ENCODE results near the gene SMARCD1. TPM values are rescaled to one million over a fixed set of nuclear protein-coding genes. Genes with fewer than 3 reads are reported as not detected.
A peak's percentile ranks its signal among the peaks of the same experiment; 100 is the strongest.

Gene SMARCD1
- total RNA-seq, 1 experiment from 2014 or later = 152 TPM

GRCh38 chr12:50088577-50089335, 3.6 kb downstream of the SMARCD1 start:
- Histone ChIP-seq H3K9me3 (ENCODE audit: control insufficient read depth, low read depth, low read length) (no peaks in the 10 kb centered on the region), H3K27me3 (ENCODE audit: insufficient read depth, low read length) (no peaks in the 10 kb centered on the region), H3K56ac (ENCODE audit: insufficient read length, low read depth, low read length) (no peak overlapping the region), H3K79me1 (ENCODE audit: insufficient read depth, low read depth, low read length, poor library complexity, severe bottlenecking) (no peaks in the 10 kb centered on the region), H3K14ac (ENCODE audit: insufficient read depth, low read length) (no peak overlapping the region), H3K23ac (ENCODE audit: insufficient read length, low read depth, low read length) (no peak overlapping the region), H3K4me2 (ENCODE audit: insufficient read depth, insufficient read length, low read length) (no peak overlapping the region), H3K18ac (ENCODE audit: insufficient read length, low read depth, low read length) (no peak overlapping the region), H2BK15ac (ENCODE audit: low read depth, low read length) (no peak overlapping the region), H3K4me1 (ENCODE audit: insufficient read depth, low read length) (no peaks in the 10 kb centered on the region), H3T11ph (ENCODE audit: low read length) (no peak overlapping the region), H4K8ac (replicated peaks; ENCODE audit: insufficient read length, low read depth, low read length) (no peak overlapping the region), H2BK120ac (ENCODE audit: low read depth, low read length, poor library complexity, severe bottlenecking) (no peak overlapping the region), H3K9ac (ENCODE audit: extremely low read depth, insufficient read length, low read length) (no peak overlapping the region), H4K20me1 (ENCODE audit: control insufficient read depth, insufficient read depth, insufficient read length) (no peaks in the 10 kb centered on the region), H4K5ac (ENCODE audit: insufficient read length, low read depth, low read length) (no peak overlapping the region), H4K91ac (ENCODE audit: insufficient read length, low read depth, low read length) (no peak overlapping the region), H3K23me2 (ENCODE audit: insufficient read length, low read depth, low read length, poor library complexity, severe bottlenecking) (no peaks in the 10 kb centered on the region), H3K27ac (ENCODE audit: insufficient read length, low read depth, low read length) (no peak overlapping the region), H2AFZ (ENCODE audit: low read length) (no peak overlapping the region), H3K4ac (ENCODE audit: low read depth, low read length) (no peak overlapping the region), H2BK20ac (ENCODE audit: low read depth, low read length, poor library complexity, severe bottlenecking) (no peak overlapping the region), H2AK5ac (ENCODE audit: insufficient read length, low read length) (no peak overlapping the region), H2BK12ac (ENCODE audit: insufficient read length, low read depth, low read length) (no peak overlapping the region), H2BK5ac (ENCODE audit: insufficient read length, low read length) (no peak overlapping the region), H3K79me2 (ENCODE audit: insufficient read depth, low read length) (no peaks in the 10 kb centered on the region)
- Mint-ChIP-seq H3K36me3 (ENCODE audit: insufficient read depth in 1 of 3, low read depth in 3 of 3) (peaks cover 53 to 75% (median 70%) of the 10 kb centered on the region in 3 experiments; a peak in 6 of 7 replicates), H3K9me3 (no peaks in the 10 kb centered on the region), H3K27me3 (ENCODE audit: low read depth) (no peaks in the 10 kb centered on the region), H3K27ac (no peak overlapping the region), H3K4me3 (no peak overlapping the region), H3K4me1 (peaks cover 9% of the 10 kb centered on the region in 2 experiments)
- TF ChIP-seq CTCF (conservative IDR thresholded peaks at IDR 0.05) = peak; percentile 83
- no peak for DNase-seq
- no CpG with 5 or more reads among the region's 3 CpGs for WGBS (ENCODE audit: extremely low coverage, insufficient read length, low lambda C conversion rate)

Measured in H9 (cell line).